ENCODE data around the gene MAL.

Gene MAL

DNA sequence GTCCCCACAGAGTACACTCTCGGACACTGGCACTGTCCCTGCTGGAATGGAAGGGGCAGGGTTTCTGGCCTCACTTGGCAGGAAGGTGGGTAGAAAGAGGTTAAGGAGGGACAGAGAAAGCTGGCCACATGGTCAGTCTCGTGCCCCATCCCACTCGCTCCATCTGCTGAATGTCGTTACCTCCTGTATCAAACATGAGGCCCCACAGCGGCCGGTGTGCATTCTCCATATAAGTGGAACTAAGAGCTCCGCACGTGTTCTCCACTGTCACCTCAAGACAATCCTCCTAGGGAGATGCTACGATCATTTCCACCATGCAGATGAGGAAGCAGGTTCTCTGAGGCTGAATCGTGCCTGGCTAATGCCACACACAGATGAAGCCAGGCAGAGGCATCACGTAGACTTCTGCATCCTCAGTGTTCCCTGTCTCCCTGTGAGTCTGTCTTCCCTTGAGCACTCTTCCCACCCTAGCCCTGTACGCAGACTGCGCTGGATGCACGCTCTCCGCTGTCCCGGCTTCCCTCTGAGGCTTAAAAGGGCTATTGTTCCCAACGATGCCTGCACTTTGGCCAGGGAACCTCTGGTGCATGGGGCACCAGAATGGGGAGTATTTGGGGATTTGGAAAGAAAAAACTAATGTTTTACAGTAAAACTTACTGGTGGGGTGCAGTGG is 35.1 kb downstream of the MAL start:
- no peak for DNase-seq (ENCODE audit: low read depth in 1 of 2, low spot score in 1 of 2)

DNA sequence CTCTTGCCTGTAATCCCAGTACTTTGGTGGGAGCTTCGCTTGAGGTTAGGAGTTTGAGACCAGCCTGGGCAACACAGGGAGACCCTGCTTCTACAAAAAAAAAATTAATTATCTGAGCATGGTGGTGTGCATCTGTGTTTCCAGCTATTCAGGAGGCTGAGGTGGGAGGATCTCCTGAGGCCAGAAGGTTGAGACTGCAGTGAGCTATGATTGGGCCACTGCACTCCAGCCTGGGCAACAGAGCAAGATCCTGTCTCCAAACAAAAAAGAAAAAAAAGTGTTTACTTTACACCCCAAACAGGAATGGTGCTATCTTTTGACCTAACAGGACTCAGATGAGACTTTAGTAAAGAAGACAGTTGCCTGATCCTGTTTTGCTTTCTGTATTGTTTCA is 35.6 kb downstream of the MAL start:
- DNase-seq (ENCODE audit: low read depth in 1 of 2, low spot score in 1 of 2) = no peak

DNA sequence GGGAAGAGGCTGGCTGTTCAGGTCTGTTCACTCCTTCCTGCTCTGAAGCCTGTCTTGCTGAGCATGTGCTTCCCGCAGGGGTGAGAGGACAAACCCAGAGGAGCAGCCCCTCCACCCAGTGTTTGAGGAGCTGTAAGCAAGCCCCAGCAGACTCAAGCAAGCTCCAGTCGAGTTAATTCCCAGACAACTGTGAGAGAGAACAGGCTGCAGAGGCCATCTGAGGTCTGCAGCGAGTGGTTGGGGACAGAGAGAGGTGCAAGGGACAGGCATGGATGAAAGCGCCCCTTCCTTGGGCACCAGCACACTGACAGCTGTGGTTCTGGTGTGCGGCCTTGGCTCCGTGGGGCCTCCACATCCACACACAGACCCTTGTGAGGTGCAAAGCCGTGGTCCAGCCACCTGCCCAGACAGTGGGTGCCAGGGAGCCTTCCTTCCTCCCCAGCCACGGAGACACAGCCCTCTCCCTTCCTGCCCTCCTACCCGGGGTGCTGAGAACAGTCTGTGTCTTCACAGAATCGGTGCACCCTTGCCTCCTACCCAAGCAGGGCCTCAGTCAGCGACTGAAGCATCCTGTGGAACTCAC is 36.2 kb downstream of the MAL start:
- DNase-seq (ENCODE audit: low read depth in 1 of 2, low spot score in 1 of 2) = no peak

DNA sequence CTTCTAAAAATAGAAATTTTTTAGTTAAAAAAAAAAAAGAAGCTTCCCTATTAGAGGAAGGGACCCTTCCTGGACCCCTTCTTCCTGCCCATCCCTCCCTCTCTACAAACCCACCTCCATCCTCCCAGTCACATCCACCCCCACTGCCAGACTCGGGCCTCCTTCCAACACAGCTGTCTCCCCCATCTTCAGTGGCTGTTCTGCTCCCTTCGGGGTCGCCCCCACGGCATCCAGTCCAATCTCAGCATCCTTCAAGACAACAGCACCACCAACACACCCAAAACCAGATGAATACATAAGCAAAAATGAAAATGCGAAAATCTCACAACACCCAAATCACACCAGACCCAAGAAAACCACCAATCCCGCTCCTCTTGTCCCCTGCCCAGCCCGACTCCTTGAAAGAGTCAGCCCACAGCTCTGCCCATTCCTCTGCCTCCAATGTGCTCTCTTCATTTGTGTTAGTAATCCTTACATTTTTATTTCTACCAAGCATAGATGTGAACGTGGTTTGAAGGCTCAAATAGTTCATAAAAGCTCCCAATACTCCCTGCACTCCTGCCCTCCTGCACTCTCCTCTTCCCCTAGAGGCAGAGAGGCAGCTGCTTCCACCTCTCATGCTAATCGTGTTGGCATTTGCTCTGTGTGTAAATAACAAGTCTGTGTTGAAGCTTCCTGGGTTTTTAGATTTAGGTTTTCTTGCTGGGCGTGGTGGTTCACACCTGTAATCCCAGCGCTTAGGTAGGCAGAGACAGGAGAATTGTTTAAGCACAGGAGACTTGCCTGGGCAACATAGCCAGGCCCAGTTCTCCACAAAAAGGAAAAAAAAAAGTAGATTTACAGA is 37.0 kb downstream of the MAL start:
- no peak for DNase-seq (ENCODE audit: low read depth in 1 of 2, low spot score in 1 of 2)

DNA sequence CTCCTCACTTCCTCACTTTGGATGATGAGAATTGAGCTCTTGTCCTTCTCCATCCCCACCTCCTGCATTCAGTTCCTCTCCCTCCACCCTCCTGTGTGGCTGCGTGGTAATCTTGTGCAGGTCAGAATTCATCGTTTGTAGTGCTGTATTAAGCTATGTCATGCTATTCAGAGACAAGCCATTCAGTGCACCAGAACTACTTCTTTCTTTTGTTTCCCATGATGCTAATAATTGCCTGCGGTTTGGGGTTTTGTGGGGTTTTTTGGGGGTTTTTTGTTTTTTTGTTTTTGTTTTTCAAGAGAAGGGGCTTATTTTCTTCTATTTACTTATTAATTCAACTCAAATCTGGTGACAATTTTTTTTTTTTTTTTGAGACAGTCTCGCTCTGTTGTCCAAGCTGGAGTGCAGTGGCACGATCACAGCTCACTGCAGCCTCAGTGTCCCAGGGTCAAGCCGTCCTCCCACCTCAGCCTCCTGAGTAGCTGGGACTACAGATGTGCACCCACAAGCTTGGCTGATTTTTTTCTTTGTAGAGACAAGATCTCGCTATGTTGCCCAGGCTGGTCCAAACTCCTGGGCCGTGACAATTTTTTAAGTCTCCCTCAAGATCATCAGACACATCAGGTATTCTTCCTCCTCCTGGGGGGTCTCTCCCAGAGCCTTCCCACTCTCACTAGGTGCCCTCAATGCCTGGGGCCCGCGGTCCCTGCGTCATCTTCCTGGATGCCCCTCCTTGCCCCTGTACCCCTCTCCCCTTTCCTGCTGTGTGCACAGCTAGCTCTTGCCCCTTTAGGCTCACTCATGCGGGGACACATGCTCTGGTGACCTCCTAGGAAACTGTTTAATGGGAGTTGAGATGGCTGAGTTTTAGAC is 37.8 kb downstream of the MAL start:
- no peak for DNase-seq (ENCODE audit: low read depth in 1 of 2, low spot score in 1 of 2)

DNA sequence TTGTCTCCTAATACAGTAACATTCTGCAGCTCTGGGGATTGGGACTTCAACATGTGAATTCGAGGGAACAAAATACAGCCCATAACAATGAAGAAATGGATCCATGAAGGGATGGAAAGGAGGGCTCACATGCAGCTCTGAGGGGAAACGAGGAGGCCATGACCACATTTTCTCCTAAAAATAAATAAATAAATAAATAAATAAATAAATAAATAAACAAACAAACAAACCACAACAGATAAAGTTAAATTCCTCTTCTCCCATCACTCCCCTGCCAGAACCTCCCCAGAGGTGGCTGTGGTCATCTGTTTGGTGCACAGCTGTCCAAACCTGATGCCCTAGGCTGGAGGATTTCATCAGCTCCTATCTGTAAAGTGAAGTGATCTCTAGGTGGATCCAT is 42.7 kb downstream of the MAL start:
- no peak for DNase-seq (ENCODE audit: low read depth in 1 of 2, low spot score in 1 of 2)

DNA sequence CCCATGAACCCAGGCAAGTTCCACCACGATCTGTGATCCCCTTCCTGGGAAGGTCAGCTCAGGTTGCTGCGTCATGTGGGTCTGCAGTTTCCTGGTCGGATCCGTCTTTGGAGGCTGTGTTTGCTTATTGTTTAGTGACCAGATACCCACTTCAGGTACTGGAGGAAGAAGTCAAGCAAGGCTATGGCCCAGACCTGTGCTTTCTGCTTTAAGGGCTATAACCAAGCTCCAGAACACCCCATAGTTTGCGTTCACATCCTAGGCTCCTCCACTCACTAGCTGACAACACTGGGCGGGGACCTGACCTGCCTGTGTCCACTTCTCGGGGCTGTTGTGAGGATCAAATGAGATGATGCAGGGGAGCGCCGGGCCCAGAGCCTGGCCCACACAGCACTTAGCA is 44.0 kb downstream of the MAL start:
- no peak for DNase-seq (ENCODE audit: low read depth in 1 of 2, low spot score in 1 of 2)

DNA sequence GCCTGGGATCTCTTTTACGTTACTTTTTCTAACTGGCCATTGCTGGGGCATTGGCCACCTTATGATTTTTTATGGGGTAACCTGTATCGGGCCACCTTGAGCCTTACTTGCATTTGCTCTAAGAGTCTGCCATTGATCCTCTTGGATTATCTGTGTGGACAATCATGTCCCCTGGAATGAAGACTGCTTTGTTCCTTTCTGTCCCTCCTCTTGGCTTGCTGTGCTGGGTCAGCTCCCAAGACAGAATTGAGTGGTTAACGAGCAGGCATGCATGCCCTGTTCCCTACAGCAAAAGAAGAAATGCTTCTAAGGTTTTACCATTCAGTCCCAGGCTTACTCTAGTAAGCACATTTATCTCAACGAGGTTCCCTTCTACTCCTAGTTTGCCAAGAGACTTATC is 46.3 kb downstream of the MAL start:
- no peak for DNase-seq (ENCODE audit: low read depth in 1 of 2, low spot score in 1 of 2)

DNA sequence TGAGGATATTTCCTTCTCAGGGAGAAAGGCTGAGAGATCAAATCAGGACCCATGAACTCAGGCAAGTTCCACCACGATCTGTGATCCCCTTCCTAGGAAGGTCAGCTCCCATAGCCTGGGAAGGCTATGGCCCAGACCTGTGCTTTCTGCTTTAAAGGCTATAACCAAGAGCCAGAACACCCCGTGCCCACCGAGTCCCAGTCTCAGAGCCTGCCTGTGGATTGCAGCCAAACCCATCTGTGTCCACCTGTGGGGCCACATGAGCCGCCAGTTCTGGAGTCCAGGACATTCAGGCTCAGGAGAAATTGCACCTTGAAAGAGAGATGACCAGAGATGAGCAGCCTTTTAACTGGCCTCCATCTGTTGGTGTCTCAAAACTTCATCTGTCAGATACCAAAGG is 46.9 kb downstream of the MAL start:
- no peak for DNase-seq (ENCODE audit: low read depth in 1 of 2, low spot score in 1 of 2)

DNA sequence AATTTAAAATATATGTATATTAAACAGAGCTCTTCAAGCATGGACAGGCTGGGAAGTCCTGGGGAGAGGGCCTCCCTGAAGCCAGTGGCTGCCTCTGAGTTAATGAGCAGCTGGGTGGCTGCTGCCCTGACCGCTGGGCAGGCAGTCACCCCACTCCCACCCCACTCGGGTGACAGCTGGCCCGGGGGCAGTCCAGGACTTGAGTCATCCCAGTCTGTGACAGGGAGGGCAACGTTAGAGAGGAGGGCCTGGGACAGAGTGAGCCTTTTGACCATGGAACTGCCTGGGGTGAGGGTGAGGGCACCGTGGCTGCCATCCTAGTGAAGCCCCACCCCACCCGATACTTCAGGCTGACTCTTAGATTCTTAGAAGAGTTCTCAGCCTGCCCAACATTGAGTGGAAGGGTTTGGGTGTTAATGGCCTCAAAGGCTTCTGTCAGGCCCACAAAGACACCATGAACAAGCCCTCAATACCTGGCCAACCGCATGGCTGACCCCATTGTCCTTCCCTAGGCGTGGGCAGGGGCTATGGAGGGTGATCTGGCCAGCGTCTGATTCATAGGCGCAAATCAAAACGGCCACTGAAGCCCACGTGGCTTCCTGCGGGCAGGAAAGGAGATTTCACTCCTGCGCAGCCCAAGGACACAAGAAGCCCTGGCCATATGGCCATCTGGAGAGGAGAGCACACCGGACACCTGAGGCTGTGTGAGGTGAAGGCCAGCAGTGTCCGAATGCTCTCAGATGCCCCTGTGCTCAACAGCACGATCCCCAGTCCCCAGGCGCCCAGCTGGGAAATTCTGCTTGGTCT is 48.6 kb downstream of the MAL start:
- no peak for DNase-seq (ENCODE audit: low read depth in 1 of 2, low spot score in 1 of 2)

DNA sequence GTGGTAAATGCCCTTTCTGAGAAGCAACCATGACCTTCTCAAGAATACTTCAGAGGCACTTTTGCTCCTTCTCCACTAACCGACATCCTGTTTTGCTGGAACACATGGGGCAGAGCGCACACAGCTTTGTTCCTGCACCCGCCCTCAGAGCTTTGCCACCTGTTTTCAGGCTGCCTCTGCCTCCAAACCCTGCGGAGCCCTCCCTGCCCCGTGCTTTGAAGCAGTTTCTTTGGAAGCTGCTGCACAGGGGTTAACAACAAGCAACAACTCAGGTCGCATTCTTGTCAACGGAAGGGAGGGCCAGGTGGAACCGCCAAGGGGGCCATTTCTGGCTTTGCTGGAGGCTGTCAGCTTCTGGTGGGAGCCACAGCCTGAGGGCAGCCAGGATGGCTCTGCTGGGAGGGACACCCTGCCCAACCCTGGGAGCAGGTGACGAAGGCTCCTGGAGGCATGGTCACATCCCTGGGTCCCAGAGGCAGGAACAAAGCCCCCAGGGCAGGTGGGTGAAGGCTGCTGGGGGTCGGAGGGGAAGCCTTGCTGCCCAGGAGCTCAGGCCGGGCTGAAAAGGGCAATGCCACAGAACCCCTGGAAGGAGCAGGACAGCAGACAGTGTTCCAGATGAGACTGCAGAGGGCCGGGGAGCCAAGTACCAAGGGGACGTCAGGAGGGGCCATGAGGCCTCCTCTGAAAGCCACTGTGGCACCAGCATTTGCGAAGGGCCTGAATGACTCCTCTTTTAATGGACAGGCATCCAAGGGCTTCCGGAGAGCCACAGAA is 49.3 kb downstream of the MAL start:
- peak; percentile 24 to 53 for DNase-seq (ENCODE audit: low read depth in 1 of 2, low spot score in 1 of 2)

DNA sequence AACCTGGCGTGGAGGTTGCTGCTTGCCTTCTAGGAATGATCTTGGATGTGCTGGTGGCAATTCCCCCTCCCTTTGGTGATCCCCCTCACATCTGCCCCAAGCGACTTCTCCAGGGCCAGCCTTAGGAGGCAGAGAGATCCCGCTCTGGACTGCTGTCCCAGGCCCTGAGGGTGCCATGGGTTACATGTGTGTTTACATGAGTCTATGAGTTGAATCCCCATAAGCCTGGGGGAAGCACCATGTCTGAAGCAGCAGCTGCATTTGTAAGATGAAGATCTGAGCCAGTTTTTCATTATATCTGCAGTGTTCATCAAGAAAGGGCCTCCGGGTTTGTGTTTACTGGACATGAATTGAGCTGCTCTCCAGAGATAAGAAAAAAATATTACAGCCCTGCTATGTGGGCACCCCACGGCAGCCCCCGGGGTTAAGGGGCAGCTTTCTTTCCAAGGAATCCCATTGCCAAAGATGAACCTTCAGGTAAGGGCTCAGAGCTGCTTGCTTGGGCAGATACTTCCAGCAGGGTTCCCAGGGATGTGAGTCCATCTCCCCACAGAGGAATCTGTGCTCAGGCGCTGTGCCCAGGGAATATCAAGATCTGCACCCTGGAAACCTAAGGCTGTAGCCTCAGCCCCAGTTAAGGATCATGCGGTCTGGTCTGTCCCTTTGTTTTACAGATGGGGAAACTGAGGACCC is 50.1 kb downstream of the MAL start:
- no peak for DNase-seq (ENCODE audit: low read depth in 1 of 2, low spot score in 1 of 2)

DNA sequence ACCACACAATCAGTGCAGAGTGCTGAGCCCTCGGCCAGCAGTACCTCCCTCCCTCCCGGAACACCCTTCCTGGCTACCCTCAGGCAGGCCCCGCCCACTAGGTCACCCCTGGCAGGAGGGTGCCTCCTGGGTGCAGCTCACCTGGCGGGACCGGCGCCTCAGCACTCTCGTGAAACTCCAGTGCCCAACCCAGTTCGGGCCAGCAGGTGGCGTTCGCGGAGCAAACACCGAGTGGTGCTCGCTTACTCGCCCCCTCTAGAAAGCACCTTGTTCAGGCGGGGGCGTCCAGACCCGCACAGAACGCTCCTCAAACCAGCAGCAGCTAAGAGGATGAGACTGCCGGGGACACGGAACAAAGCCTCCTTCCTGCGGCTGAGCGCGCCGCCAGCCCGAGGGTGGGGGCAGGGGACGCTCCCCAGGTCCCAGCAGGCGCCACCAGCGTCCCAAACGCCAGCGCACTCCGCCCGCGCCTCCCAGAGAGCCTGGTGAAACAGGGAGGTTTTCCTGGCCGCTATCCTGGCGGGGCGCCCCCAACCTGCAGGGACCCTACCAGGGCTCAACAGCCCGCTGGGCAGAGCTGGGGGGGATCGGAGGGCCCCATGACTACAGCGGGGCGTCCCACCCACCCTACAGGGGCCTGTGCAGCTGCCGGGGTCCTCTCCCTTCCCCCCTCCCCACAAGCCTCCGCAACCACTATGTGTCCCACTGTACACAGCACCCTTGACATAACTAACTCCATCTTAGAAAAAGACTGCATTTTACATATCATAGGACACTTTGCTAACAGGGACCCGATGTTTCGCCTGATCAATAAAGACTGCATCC is 51.4 kb downstream of the MAL start:
- DNase-seq (ENCODE audit: low read depth in 1 of 2, low spot score in 1 of 2) = peak; percentile 81 to 86

DNA sequence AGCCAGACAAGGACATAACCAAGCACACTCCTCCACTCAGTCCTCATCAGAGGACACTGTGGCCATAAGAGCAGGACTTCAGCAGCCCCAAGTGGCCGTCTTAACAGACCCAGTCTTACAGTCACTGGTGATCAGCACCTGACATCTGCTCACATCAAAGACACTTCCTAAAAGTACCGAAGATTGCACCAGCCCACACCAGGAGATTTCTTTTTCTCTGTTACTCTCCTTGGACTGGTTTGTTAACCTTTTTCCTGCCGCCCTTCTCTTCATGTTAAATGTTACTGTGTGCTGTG is 52.0 kb downstream of the MAL start:
- no peak for DNase-seq (ENCODE audit: low read depth in 1 of 2, low spot score in 1 of 2)

DNA sequence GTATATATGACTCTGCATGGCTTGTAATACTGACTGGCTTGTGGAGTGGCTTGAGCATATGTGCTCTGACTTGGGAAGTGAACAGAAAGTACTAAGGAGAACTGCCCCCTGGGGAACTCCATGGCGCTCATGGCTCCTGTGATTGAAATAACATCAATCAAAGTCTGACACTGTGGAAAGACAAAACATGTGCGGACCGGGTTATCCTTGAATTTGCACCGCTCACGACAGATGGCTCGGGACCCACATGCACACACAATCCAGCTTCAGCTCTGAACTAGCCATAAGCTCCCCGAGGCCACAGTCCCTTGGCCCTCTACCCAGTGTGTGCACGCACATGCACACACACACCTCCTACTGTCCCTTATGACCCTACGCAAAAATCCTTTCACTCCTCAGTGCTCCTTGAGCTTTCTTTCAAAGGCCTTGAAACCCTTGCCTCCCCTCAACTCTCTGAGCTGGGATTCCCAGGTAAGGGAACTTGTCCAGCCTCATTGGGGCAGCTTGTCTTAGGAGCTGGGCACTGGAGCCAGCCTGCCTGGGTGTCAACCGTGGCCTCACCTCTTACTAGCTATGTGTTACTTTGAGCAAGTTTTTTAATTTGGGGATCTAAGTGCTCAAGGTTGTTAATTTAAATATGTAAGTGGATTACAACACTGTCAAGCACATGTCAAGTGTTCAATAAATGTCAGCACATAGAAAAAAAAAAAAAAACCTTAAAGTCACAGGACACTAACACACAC is 52.5 kb downstream of the MAL start:
- DNase-seq (ENCODE audit: low read depth in 1 of 2, low spot score in 1 of 2) = no peak

DNA sequence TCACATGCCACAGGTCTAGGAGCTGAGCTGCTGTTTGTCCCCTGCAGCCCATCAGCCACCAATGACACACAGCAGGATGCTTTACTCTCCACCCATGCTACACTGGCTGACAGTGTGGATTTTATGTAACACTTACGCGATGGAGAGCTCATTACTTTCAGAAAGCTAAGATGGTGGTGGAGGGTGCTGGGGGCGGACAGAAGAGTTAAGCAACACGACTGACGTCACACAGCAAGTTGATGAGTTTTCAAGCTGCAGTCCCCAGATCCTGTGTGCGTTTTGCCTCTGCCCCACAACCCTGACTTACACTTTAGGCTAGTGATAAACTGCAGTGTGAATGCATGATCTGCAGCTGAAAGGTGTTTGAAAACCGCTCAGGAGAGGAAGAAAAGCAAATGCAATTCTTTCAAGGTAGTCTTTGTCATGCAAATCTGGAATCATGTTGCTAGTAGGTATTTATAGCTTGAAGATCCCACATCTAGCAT is 53.7 kb downstream of the MAL start:
- DNase-seq (ENCODE audit: low read depth in 1 of 2, low spot score in 1 of 2) = no peak

DNA sequence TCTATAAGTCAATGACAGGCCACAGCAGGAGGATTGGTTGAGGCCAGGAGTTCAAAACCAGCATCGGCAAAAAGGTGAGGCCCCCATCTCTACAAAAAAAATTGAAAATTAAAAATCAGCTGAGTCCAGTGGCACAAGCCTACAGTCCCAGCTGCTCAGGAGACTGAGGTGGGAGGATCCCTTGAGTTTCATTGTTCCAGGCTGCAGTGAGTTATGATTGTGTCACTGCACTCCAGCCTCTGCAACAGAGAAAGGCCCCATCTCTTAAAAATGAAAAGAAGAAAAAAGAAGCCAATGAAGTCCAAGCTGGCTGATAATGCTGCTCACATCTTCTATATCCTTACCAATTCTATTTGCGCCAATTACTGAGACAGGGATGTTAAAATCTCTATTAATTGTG is 57.0 kb downstream of the MAL start:
- DNase-seq (ENCODE audit: low read depth in 1 of 2, low spot score in 1 of 2) = no peak

DNA sequence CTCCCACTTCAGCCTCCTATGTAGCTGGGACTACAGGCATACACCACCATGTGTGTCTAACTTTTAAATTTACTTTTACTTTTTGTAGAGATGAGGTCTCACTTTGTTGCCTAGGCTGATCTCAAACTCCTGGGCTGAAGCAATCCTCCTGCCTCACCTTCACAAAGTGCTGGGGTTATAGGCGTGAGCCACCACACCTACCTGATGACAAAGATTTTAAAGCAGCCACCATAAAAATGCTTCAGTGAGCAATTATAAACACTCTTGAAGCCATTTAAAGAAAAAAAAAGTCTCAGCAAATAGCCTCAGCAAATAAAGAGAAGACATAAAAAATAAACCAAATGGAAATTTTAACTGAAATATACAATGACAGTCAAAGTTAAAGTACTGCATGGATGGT is 60.5 kb downstream of the MAL start:
- DNase-seq (ENCODE audit: low read depth in 1 of 2, low spot score in 1 of 2) = no peak
